GM19455 (cell line): ENCODE data around the gene COBL.

ENCODE experiments used
- ATAC-seq: cut with Tn5 transposase; IDR thresholded peaks from one replicate; pipeline ENCODE4 v1.9.1; 2021; ENCODE audit not compliant: unreplicated experiment

COBL gene

GRCh38 chr7:51060536-51060935 is 256.1 kb downstream of the COBL start:
- ATAC-seq, result no peak

GRCh38 chr7:51059504-51060142 is 257.0 kb downstream of the COBL start:
- ATAC-seq, result no peak

- ATAC-seq, result no peak
Measured at GRCh38 chr7:51058764-51059163, 257.8 kb downstream of the COBL start.

- no peak for ATAC-seq
Measured at GRCh38 chr7:51055039-51055840, 261.4 kb downstream of the COBL start.

GRCh38 chr7:51054231-51054630 is 262.4 kb downstream of the COBL start:
- no peak for ATAC-seq

- ATAC-seq, result no peak
Measured at GRCh38 chr7:51053160-51053925, 263.3 kb downstream of the COBL start.

- ATAC-seq, result no peak
Measured at GRCh38 chr7:51046482-51046881, 270.1 kb downstream of the COBL start.

GRCh38 chr7:51046103-51046466 is 270.5 kb downstream of the COBL start:
- ATAC-seq, result no peak

- no peak for ATAC-seq
Measured at GRCh38 chr7:51045319-51046102, 271.1 kb downstream of the COBL start.

GRCh38 chr7:51043461-51043860 is 273.1 kb downstream of the COBL start:
- ATAC-seq, result no peak

GRCh38 chr7:51040787-51041186 is 275.8 kb downstream of the COBL start:
- ATAC-seq, result no peak

- no peak for ATAC-seq
Measured at GRCh38 chr7:51038573-51038972, 278.0 kb downstream of the COBL start.

- no peak for ATAC-seq
Measured at GRCh38 chr7:51035716-51036115, 280.9 kb downstream of the COBL start.

GRCh38 chr7:51034521-51035264 is 281.9 kb downstream of the COBL start:
- no peak for ATAC-seq

- ATAC-seq, result no peak
Measured at GRCh38 chr7:51033727-51034520, 282.7 kb downstream of the COBL start.

- ATAC-seq, result no peak
Measured at GRCh38 chr7:51031791-51032515, 284.7 kb downstream of the COBL start.

- no peak for ATAC-seq
Measured at GRCh38 chr7:51031216-51031615, 285.4 kb downstream of the COBL start.

GRCh38 chr7:51029701-51030191 is 286.9 kb downstream of the COBL start:
- no peak for ATAC-seq

GRCh38 chr7:51029131-51029530 is 287.5 kb downstream of the COBL start:
- no peak for ATAC-seq
